ENCODE results near the gene ADK.

ADK gene

GRCh38 chr10:74628136-74628535 lies 477.1 kb downstream of the ADK start:
- no peak for TF ChIP-seq POLR2A (IDR thresholded peaks at IDR 0.05; ENCODE audit: low read depth, low read length)
- FAIRE-seq, result peak; percentile 11
- DNase-seq (ENCODE audit: insufficient read length, low spot score), result no peak

GRCh38 chr10:74634995-74635536 lies 484.0 kb downstream of the ADK start:
- FAIRE-seq (no peak), DNase-seq (ENCODE audit: insufficient read length, low spot score) (no peak)
- no peak for TF ChIP-seq POLR2A (IDR thresholded peaks at IDR 0.05; ENCODE audit: low read depth, low read length)

GRCh38 chr10:74635655-74636054 lies 484.6 kb downstream of the ADK start:
- no peak for TF ChIP-seq POLR2A (IDR thresholded peaks at IDR 0.05; ENCODE audit: low read depth, low read length)
- DNase-seq (ENCODE audit: insufficient read length, low spot score) (no peak), FAIRE-seq (no peak)

GRCh38 chr10:74637685-74638084 lies 486.7 kb downstream of the ADK start:
- FAIRE-seq, result peak; percentile 69
- TF ChIP-seq POLR2A (IDR thresholded peaks at IDR 0.05; ENCODE audit: low read depth, low read length), result no peak
- DNase-seq (ENCODE audit: insufficient read length, low spot score), result no peak

GRCh38 chr10:74640134-74640921 lies 489.3 kb downstream of the ADK start:
- FAIRE-seq (peak; percentile 78), DNase-seq (ENCODE audit: insufficient read length, low spot score) (no peak)
- no peak for TF ChIP-seq POLR2A (IDR thresholded peaks at IDR 0.05; ENCODE audit: low read depth, low read length)

- no peak for FAIRE-seq
- DNase-seq (ENCODE audit: insufficient read length, low spot score), result no peak
- TF ChIP-seq POLR2A (IDR thresholded peaks at IDR 0.05; ENCODE audit: low read depth, low read length), result no peak
These were observed 490.6 kb downstream of the ADK start for GRCh38 chr10:74641659-74642058.

- no peak for FAIRE-seq
- TF ChIP-seq POLR2A (IDR thresholded peaks at IDR 0.05; ENCODE audit: low read depth, low read length), result no peak
- DNase-seq (ENCODE audit: insufficient read length, low spot score), result no peak
These were observed 492.0 kb downstream of the ADK start for GRCh38 chr10:74642901-74643595.

GRCh38 chr10:74643596-74643975 lies 492.6 kb downstream of the ADK start:
- DNase-seq (ENCODE audit: insufficient read length, low spot score), result no peak
- peak; percentile 53 for FAIRE-seq
- TF ChIP-seq POLR2A (IDR thresholded peaks at IDR 0.05; ENCODE audit: low read depth, low read length), result no peak

GRCh38 chr10:74644738-74645137 lies 493.7 kb downstream of the ADK start:
- TF ChIP-seq POLR2A (IDR thresholded peaks at IDR 0.05; ENCODE audit: low read depth, low read length), result no peak
- DNase-seq (ENCODE audit: insufficient read length, low spot score) (no peak), FAIRE-seq (no peak)

- FAIRE-seq (peak; percentile 76), DNase-seq (ENCODE audit: insufficient read length, low spot score) (no peak)
- TF ChIP-seq POLR2A (IDR thresholded peaks at IDR 0.05; ENCODE audit: low read depth, low read length), result no peak
These were observed 494.7 kb downstream of the ADK start for GRCh38 chr10:74645692-74646091.

GRCh38 chr10:74650613-74651012 lies 499.6 kb downstream of the ADK start:
- FAIRE-seq (no peak), DNase-seq (ENCODE audit: insufficient read length, low spot score) (no peak)
- no peak for TF ChIP-seq POLR2A (IDR thresholded peaks at IDR 0.05; ENCODE audit: low read depth, low read length)

GRCh38 chr10:74651565-74651964 lies 500.5 kb downstream of the ADK start:
- FAIRE-seq (no peak), DNase-seq (ENCODE audit: insufficient read length, low spot score) (no peak)
- no peak for TF ChIP-seq POLR2A (IDR thresholded peaks at IDR 0.05; ENCODE audit: low read depth, low read length)

GRCh38 chr10:74652664-74653063 lies 501.6 kb downstream of the ADK start:
- FAIRE-seq (no peak), DNase-seq (ENCODE audit: insufficient read length, low spot score) (no peak)
- TF ChIP-seq POLR2A (IDR thresholded peaks at IDR 0.05; ENCODE audit: low read depth, low read length), result no peak

- DNase-seq (ENCODE audit: insufficient read length, low spot score) (no peak), FAIRE-seq (no peak)
- no peak for TF ChIP-seq POLR2A (IDR thresholded peaks at IDR 0.05; ENCODE audit: low read depth, low read length)
These were observed 507.5 kb downstream of the ADK start for GRCh38 chr10:74658511-74658910.

GRCh38 chr10:74662635-74663034 lies 511.6 kb downstream of the ADK start:
- TF ChIP-seq POLR2A (IDR thresholded peaks at IDR 0.05; ENCODE audit: low read depth, low read length), result no peak
- no peak for FAIRE-seq
- no peak for DNase-seq (ENCODE audit: insufficient read length, low spot score)

Data from H54 (cell line).